HPDE6-E6E7 (cell line): ENCODE measurements around the gene PPM1B.
"Not testable (repeated sequence)": the region's sequence is repeated elsewhere in the genome, so short reads cannot be mapped to it uniquely, and the experiment has no call there.

Source experiments
- DNase-seq: peaks from one replicate; pipeline ENCODE4 v3.0.0; 2011; ENCODE audit warnings: missing footprints; ENCODE audit errors: extremely low spot score

The PPM1B gene

DNA sequence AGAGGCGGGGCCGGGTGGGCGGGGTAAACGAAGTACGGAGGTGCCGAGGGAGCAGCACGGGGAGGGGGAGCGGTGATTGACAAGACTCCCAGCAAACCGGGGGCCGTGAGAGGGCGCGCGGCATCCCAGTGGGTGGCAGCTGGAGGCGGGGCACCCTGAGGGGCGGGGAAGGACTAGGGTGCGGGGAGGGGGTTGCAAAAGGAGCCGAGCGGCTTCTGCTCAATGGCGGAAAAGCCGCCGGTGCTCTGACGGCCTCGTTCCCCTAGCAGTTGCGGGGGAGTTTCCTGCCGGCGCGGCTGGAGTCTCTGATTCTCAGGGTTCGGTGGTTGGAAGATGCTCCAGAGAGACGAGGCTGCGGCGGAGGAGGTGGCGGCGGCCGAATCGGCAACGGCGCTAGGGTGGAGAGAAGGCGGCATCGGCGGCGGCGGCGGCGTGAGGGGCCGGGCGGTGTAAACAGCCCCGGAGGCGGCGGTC, at the start of gene PPM1B:
PPM1B (plus strand) TSS at position 195 of the 474 bp plus-strand sequence. CDS start 32,325 bp downstream, outside the sequence.
- DNase-seq = no peak

DNA sequence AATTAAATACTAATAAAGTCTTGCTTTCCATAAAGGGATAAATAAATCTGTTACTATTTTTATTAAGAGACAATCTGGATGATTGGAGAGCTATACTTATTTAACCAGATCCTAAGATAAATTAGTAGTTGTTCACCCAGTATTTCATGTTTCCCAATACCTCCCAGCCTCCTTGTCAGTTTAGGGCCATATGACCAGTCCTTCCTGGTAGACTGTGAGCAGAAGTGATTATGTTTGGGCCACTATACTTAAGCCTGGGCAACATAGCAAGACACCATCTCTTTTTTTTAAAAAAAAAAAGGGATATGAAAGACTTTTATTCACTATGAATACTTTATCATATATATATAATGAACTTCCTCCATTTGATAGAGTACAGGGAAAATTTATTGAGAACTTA, 48.8 kb upstream of the PPM1B start:
- DNase-seq = no peak

- peak; percentile 44 for DNase-seq
Measured at GRCh38 chr2:44120428-44120827, 48.2 kb upstream of the PPM1B start.

GRCh38 chr2:44121899-44122298, 46.8 kb upstream of the PPM1B start:
- DNase-seq = no peak

GRCh38 chr2:44124500-44124899, 44.2 kb upstream of the PPM1B start:
- no peak for DNase-seq

DNA sequence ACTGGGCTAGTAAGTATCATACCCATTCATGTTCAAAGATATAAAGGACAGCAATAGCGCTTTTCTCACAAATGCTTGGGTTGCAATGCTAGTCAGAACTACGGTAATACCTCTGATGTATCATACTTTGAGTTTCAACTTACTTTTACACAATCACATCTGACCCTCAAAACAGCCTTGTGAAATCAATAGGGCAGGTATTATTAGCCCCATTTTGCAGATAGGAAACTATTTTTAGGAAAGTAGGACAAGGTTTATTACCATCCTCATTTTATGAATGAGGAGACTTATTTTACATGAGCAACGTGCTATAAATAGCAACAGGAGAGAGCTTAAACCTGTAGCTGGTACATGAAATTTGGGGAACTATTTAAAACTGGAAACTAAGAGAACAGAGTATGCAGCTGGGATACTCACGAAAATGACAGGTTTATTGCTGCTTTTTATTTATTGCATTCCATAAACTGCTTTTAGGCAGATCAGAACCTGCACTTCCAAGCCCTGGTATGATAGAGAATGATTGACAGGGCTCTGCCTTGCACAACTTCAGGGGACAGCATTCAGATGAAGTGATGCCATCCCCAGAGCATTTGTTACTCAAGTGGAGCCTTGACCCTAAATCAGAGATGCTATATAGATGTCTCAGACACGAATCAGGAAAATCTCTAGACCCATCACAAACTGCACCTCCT, 42.4 kb upstream of the PPM1B start:
- peak; percentile 57 for DNase-seq

GRCh38 chr2:44130441-44130840, 38.2 kb upstream of the PPM1B start:
- no peak for DNase-seq

DNA sequence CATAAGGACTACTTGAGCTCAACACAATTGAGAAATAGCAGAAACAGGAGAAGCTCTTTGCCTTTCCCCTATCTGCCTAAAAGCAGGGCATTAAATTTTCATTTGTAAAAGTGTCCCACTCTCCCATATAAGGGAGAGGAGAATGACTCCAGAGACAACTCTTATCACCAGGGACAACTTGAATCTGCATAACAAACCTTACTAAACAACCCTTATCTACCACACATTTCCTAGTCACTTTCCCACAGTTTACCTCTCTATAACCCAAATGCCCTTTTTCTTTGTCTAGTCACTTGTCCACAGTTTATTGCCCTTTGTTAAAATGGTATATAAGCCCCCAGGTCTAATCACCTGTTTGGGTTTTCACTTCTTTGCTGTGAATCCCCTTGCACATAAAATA, 37.5 kb upstream of the PPM1B start:
- DNase-seq = no peak

GRCh38 chr2:44133602-44134001, 35.1 kb upstream of the PPM1B start:
- not testable (repeated sequence) for DNase-seq

GRCh38 chr2:44134848-44135247, 33.8 kb upstream of the PPM1B start:
- DNase-seq = no peak

- no peak for DNase-seq
Measured at GRCh38 chr2:44135296-44135695, 33.4 kb upstream of the PPM1B start.

GRCh38 chr2:44135771-44136170, 32.9 kb upstream of the PPM1B start:
- no peak for DNase-seq

- DNase-seq = peak; percentile 13
Measured at GRCh38 chr2:44136252-44136651, 32.4 kb upstream of the PPM1B start.

DNA sequence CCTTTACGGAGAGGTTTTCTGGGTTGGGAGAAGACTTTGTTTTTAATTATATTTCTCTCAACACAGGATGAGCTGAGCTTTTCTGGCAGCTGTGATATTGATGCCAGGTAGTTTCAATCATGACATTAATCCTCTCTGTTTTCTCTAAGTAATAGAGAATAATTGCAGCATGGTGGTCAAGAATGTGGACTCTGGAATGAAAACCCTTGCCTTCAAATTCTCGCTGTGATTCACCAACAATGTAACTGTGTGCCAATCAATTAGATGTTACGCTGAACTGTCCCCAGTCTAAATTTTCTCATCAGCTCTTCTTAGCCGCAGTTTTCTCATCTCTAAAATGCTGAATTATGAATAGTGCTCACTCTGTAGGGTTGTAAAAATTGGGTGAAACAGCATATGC, 31.6 kb upstream of the PPM1B start:
- no peak for DNase-seq

DNA sequence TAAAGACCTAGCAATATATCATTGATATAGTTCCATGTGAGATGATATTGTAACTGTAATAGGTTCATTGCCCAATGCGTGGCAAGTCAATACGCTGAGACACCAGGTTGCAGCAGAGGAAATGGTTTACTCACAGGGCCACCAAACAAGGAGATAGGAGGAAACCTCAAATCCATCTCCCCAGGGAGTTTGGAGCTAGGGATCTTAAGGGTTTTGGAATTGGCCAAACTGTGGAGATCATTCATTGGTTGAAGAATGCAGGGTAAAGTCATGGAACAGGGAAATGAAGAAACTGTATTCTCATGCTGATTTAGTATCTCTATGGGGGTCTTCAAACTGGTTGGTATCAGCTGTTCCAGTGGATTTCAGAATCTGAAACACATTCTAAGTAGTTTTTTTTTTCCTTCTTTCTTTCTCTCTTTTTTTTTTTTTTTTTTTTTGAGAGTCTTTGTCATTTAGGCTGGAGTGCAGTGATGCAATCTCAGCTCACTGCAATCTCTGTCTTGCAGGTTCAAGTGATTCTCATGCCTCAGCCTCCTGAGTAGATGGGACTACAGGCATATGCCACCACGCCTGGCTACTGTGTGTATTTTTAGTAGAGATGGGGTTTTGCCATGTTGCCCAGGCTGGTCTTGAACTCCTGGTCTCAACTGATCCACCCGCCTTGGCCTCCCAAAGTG, 30.7 kb upstream of the PPM1B start:
- DNase-seq = no peak

GRCh38 chr2:44139741-44140140, 28.9 kb upstream of the PPM1B start:
- DNase-seq = no peak

GRCh38 chr2:44142306-44142705, 26.4 kb upstream of the PPM1B start:
- no peak for DNase-seq

- no peak for DNase-seq
Measured at GRCh38 chr2:44143701-44144100, 25.0 kb upstream of the PPM1B start.

GRCh38 chr2:44148999-44149398, 19.7 kb upstream of the PPM1B start:
- no peak for DNase-seq

- no peak for DNase-seq
Measured at GRCh38 chr2:44150473-44150872, 18.2 kb upstream of the PPM1B start.

DNA sequence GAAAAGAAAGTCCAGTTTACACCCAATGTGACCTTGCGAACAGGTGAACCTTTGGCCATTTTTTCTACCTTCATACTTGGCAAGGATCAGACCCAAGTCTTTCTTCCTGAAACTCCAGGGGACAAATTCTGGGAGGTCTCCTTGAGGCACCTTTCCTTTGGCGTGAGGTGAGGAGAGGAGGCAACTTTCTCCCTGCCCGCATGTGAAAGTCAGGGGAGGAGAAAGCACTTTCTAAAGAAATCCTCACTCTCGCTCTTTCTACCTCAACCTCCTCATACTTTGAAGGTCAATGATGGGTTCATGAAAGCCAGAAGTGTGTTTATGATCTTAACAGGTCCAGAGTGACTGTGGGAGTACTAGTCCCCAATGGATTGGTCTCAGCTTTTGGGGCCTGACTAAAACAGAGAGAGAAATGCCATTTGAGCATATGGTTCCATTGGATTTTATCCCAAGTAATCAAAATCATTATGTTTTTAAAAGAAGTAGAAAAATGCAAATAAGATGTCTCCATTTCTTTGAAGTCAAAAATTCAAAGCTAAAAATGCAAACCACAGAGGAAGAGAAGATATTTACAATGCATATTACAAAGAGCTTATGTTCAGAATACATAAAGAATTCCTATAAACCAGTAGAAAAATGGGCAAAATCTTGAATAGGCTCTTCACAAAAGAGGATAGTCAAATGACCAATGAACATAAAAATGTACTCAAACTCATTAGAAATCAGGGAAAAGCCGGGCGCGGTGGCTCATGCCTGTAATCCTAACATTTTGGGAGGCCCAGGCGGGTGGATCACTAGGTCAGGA, 15.6 kb upstream of the PPM1B start:
- no peak for DNase-seq

- no peak for DNase-seq
Measured at GRCh38 chr2:44155666-44156446, 12.8 kb upstream of the PPM1B start.
